Camera-type eye (tissue), 1 donor: ENCODE results near the gene CENPW. TPM values are rescaled to one million over a fixed set of nuclear protein-coding genes. Genes with fewer than 3 reads are reported as not detected.

Experiments
- total RNA-seq: library from RNA; depleted of rRNA; stranded (reverse); fragments of >200 nt; gene quantifications from one replicate; pipeline ENCODE4 v1.2.3, GENCODE V29; 2014

Gene CENPW
- 1.7 TPM for total RNA-seq

DNA sequence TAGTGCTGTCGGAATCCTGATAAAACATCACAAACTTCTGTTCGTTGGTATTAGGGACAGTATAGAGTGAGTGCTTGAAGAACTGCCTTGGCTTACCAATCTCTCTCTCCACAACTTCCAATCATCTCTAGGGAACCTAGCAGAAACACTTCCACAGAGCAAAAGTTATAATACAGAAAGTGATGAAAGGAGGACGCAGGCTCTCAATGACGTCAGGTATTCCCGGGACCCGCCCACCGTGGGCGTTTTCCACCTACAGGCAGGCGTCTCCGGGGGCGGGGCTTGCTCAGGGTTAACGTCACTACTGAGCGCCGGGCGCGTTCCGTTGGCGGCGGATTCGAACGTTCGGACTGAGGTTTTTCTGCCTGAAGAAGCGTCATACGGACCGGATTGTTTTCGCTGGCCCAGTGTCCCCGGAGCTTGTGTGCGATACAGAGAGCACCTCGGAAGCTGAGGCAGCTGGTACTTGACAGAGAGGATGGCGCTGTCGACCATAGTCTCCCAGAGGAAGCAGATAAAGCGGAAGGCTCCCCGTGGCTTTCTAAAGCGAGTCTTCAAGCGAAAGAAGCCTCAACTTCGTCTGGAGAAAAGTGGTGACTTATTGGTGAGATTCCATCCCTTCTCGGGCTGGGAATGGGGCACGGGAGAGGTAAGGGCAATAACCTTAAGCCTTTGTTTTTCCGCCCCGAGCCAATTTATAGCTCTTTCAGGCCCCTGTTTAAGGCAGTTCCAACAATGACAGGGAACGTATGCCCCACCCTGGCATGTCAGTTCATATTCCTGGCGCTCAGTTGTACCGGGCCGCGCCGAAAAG lies at the start of gene CENPW:
CENPW (plus strand) TSS at position 320 of the 814 bp plus-strand sequence; CDS start at position 479, 159 bp downstream.

